Purkinje cell (primary cell): Measurements from ENCODE around the gene C2CD4C. TPM values are rescaled to one million over a fixed set of nuclear protein-coding genes. Genes with fewer than 3 reads are reported as not detected.

Experiments used
- polyA plus RNA-seq: library from polyadenylated mRNA; unstranded; fragments of >200 nt; fragmentation: Nextera tagmentation; gene quantifications from 2 replicates; pipeline ENCODE4 v1.2.1, GENCODE V29; 2014

The C2CD4C gene, protein sequence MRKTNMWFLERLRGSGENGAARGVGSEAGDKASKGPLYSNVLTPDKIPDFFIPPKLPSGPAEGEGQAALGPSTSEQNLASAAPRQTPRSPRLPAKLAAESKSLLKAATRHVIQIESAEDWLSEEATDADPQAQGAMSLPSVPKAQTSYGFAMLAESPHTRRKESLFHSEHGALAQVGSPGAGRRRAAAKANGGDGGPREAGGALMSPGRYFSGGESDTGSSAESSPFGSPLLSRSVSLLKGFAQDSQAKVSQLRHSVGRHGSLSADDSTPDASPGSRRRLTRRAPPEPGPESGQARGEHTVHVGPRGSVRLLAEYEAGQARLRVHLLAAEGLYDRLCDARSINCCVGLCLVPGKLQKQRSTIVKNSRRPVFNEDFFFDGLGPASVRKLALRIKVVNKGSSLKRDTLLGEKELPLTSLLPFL
- 0.08 TPM in 1 of 2 replicates, not detected in the other for polyA plus RNA-seq

DNA sequence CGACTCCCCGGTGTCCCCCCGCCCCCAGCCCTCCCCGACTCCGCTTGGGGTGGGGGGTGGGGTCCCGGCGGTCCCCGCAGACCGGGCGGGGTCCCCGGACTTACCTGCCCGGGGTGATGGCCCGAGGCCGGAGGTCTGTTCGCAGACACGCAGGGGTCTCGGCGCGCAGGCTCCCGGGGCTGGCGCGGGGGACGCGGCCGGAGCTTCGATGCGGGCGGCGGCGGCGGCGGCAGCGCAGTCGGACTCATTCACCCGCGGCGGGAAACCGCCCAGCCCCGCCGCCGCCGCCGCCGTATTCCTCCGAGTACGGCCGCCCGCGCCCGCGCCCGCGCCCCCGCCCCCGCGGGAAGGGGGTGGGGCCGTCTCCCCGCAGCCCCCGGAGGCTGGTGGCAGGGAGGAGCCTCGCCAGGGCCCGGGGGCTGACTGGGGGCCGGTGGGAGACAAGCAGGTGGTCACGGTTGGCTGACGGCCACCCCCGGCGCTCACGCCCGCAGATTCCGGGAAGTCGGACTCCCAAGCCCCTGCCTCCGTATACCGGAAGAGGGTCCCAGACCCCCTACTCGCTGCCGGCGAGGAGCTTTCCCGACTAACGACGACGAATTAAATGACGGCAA, at the start of gene C2CD4C:
TSS of gene C2CD4C (minus strand) at position 246 of the 614 bp plus-strand sequence. CDS start 786 bp downstream, outside the sequence.

Other genes with a start within 250 kb of the C2CD4C start
- gene PLPP2, start 117.7 kb downstream of the C2CD4C start, polyA plus RNA-seq = not detected in 2 replicates
- 0.18 and 3.4 TPM in 2 replicates for gene MIER2, start 64.4 kb downstream of the C2CD4C start, polyA plus RNA-seq
- 1.2 TPM in 1 of 2 replicates, not detected in the other for gene SHC2, start 51.9 kb upstream of the C2CD4C start, polyA plus RNA-seq
- not detected in 2 replicates for gene MADCAM1, start 87.3 kb upstream of the C2CD4C start, polyA plus RNA-seq
- not detected in 2 replicates for gene TPGS1, start 98.3 kb upstream of the C2CD4C start, polyA plus RNA-seq
- 0.77 and 2.1 TPM in 2 replicates for gene CDC34, start 122.6 kb upstream of the C2CD4C start, polyA plus RNA-seq
- not detected in 2 replicates for gene GZMM, start 134.9 kb upstream of the C2CD4C start, polyA plus RNA-seq
- gene BSG, start 163.4 kb upstream of the C2CD4C start, polyA plus RNA-seq = 83.4 and 114 TPM in 2 replicates
- gene HCN2, start 180.7 kb upstream of the C2CD4C start, polyA plus RNA-seq = 0.38 TPM in 1 of 2 replicates, not detected in the other
- 29.3 and 57.2 TPM in 2 replicates for gene POLRMT, start 224.4 kb upstream of the C2CD4C start, polyA plus RNA-seq
- gene FGF22, start 230.7 kb upstream of the C2CD4C start, polyA plus RNA-seq = 0.26 TPM in 1 of 2 replicates, not detected in the other